Measurements from ENCODE around the gene SELL.

DNA sequence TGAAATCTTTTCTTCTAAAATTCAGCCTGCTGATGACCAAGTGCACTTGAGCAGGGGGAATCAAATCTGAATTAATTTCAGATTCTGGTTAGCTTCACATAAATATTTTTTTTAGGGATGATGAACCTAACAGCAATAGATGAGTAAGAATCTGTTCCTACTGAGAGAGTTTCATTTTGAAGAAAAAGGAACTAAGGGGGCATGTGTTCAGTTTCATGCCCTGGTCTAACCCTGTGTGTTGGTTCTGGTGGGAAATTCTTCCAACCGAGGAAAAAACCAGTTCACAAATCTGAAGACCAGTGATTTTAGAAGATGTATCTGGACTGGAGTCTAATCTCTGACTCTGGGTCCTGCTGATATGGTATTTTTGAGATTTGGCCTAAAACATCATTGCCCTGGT lies 13.7 kb downstream of the SELL start:
- TF ChIP-seq, protein P1, sequence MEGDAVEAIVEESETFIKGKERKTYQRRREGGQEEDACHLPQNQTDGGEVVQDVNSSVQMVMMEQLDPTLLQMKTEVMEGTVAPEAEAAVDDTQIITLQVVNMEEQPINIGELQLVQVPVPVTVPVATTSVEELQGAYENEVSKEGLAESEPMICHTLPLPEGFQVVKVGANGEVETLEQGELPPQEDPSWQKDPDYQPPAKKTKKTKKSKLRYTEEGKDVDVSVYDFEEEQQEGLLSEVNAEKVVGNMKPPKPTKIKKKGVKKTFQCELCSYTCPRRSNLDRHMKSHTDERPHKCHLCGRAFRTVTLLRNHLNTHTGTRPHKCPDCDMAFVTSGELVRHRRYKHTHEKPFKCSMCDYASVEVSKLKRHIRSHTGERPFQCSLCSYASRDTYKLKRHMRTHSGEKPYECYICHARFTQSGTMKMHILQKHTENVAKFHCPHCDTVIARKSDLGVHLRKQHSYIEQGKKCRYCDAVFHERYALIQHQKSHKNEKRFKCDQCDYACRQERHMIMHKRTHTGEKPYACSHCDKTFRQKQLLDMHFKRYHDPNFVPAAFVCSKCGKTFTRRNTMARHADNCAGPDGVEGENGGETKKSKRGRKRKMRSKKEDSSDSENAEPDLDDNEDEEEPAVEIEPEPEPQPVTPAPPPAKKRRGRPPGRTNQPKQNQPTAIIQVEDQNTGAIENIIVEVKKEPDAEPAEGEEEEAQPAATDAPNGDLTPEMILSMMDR (IDR thresholded peaks at IDR 0.05): no peak
- TF ChIP-seq EZH2 (IDR thresholded peaks at IDR 0.05) (no peak), EZH2phosphoT487 (IDR thresholded peaks at IDR 0.05) (no peak)
